Measurements from ENCODE around the gene MYO6. TPM values are rescaled to one million over a fixed set of nuclear protein-coding genes. Genes with fewer than 3 reads are reported as not detected.

Gene MYO6
- total RNA-seq, 1 donor from 2014 or later = 20.4 TPM

GRCh38 chr6:75935473-75935793, 186.4 kb downstream of the MYO6 start:
- Histone ChIP-seq H3K4me1 (peaks cover 6% of the 10 kb centered on the region), H3K27ac (no peak overlapping the region), H3K27me3 (no peaks in the 10 kb centered on the region), H3K4me3 (peak overlapping the region; percentile 37), H3K9me3 (no peaks in the 10 kb centered on the region), H3K36me3 (no peaks in the 10 kb centered on the region)
- intact Hi-C loops (cut with DNase I) = no loop called here
- DNase-seq (ENCODE audit: extremely low spot score in 2 of 2) = no peak
- no peak for TF ChIP-seq POLR2A (IDR thresholded peaks at IDR 0.05)
- TF ChIP-seq CTCF (IDR thresholded peaks at IDR 0.05) = no peak
- no peak for TF ChIP-seq POLR2AphosphoS5 (IDR thresholded peaks at IDR 0.05; ENCODE audit: insufficient read depth in 1 of 2, low read depth in 1 of 2)

GRCh38 chr6:75936682-75937081, 187.6 kb downstream of the MYO6 start:
- Histone ChIP-seq H3K4me3 (no peak overlapping the region), H3K4me1 (peaks cover 6% of the 10 kb centered on the region), H3K27me3 (no peaks in the 10 kb centered on the region), H3K36me3 (no peaks in the 10 kb centered on the region), H3K9me3 (no peaks in the 10 kb centered on the region), H3K27ac (no peak overlapping the region)
- no peak for TF ChIP-seq POLR2A (IDR thresholded peaks at IDR 0.05)
- no peak for TF ChIP-seq CTCF (IDR thresholded peaks at IDR 0.05)
- no peak for TF ChIP-seq POLR2AphosphoS5 (IDR thresholded peaks at IDR 0.05; ENCODE audit: insufficient read depth in 1 of 2, low read depth in 1 of 2)
- intact Hi-C loops (cut with DNase I) = no loop called here
- DNase-seq (ENCODE audit: extremely low spot score in 2 of 2) = no peak

GRCh38 chr6:75937846-75938245, 188.8 kb downstream of the MYO6 start:
- TF ChIP-seq POLR2A (IDR thresholded peaks at IDR 0.05) (no peak), POLR2AphosphoS5 (IDR thresholded peaks at IDR 0.05; ENCODE audit: insufficient read depth in 1 of 2, low read depth in 1 of 2) (no peak), CTCF (IDR thresholded peaks at IDR 0.05) (no peak)
- intact Hi-C loops (cut with DNase I) = no loop called here

GRCh38 chr6:75940564-75940963, 191.5 kb downstream of the MYO6 start:
- DNase-seq (ENCODE audit: extremely low spot score in 2 of 2) = no peak

More at GRCh38 chr6:75937846-75938245, 188.8 kb downstream of the MYO6 start:
- no peaks in the 10 kb centered on the region for H3K36me3 ChIP-seq
- H3K9me3 ChIP-seq = no peaks in the 10 kb centered on the region
- H3K4me3 ChIP-seq = no peak overlapping the region
- H3K27me3 ChIP-seq = no peaks in the 10 kb centered on the region
- peaks cover 6% of the 10 kb centered on the region for H3K4me1 ChIP-seq
- no peak overlapping the region for H3K27ac ChIP-seq
- DNase-seq (ENCODE audit: extremely low spot score in 2 of 2) = no peak

GRCh38 chr6:75941509-75941908, 192.5 kb downstream of the MYO6 start:
- no peak for DNase-seq (ENCODE audit: extremely low spot score in 2 of 2)
- intact Hi-C loops (cut with DNase I) = no loop called here
- Histone ChIP-seq H3K4me3 (no peak overlapping the region), H3K4me1 (no peaks in the 10 kb centered on the region), H3K27ac (no peak overlapping the region), H3K36me3 (no peaks in the 10 kb centered on the region), H3K9me3 (no peaks in the 10 kb centered on the region), H3K27me3 (no peaks in the 10 kb centered on the region)
- no peak for TF ChIP-seq POLR2A (IDR thresholded peaks at IDR 0.05)
- no peak for TF ChIP-seq CTCF (IDR thresholded peaks at IDR 0.05)
- TF ChIP-seq POLR2AphosphoS5 (IDR thresholded peaks at IDR 0.05; ENCODE audit: insufficient read depth in 1 of 2, low read depth in 1 of 2) = no peak

More at GRCh38 chr6:75940564-75940963, 191.5 kb downstream of the MYO6 start:
- intact Hi-C loops (cut with DNase I) = no loop called here
- no peaks in the 10 kb centered on the region for H3K9me3 ChIP-seq
- H3K27me3 ChIP-seq = no peaks in the 10 kb centered on the region
- H3K4me3 ChIP-seq = no peak overlapping the region
- no peak overlapping the region for H3K27ac ChIP-seq
- no peak for TF ChIP-seq POLR2AphosphoS5 (IDR thresholded peaks at IDR 0.05; ENCODE audit: insufficient read depth in 1 of 2, low read depth in 1 of 2)
- no peak for TF ChIP-seq POLR2A (IDR thresholded peaks at IDR 0.05)
- no peak for TF ChIP-seq CTCF (IDR thresholded peaks at IDR 0.05)
- H3K36me3 ChIP-seq = no peaks in the 10 kb centered on the region
- H3K4me1 ChIP-seq = peaks cover under 1% of the 10 kb centered on the region
